AG10803 (cell line): Measurements from ENCODE around the gene ARHGDIA.

ENCODE experiments used
- DNase-seq: peaks from one replicate; pipeline ENCODE4 v3.0.0; 2010; ENCODE audit warnings: low read depth
- H3K4me3 ChIP-seq: 2 replicates; pipeline ENCODE4 v1.5.1; 2011; ENCODE audit warnings: mild to moderate bottlenecking, low read length, control low read depth
- TF ChIP-seq, protein P1 (sequence below): conservative IDR thresholded peaks from 2 replicates; pipeline ENCODE4 v1.5.1; 2011; ENCODE audit warnings: mild to moderate bottlenecking, low read length, control low read depth, inconsistent platforms

ARHGDIA gene

GRCh38 chr17:81846743-81847689 is 24.1 kb downstream of the ARHGDIA start:
- H3K4me3 ChIP-seq: no peak overlapping the region
- TF ChIP-seq, protein P1, sequence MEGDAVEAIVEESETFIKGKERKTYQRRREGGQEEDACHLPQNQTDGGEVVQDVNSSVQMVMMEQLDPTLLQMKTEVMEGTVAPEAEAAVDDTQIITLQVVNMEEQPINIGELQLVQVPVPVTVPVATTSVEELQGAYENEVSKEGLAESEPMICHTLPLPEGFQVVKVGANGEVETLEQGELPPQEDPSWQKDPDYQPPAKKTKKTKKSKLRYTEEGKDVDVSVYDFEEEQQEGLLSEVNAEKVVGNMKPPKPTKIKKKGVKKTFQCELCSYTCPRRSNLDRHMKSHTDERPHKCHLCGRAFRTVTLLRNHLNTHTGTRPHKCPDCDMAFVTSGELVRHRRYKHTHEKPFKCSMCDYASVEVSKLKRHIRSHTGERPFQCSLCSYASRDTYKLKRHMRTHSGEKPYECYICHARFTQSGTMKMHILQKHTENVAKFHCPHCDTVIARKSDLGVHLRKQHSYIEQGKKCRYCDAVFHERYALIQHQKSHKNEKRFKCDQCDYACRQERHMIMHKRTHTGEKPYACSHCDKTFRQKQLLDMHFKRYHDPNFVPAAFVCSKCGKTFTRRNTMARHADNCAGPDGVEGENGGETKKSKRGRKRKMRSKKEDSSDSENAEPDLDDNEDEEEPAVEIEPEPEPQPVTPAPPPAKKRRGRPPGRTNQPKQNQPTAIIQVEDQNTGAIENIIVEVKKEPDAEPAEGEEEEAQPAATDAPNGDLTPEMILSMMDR: no peak
- DNase-seq: no peak

DNA sequence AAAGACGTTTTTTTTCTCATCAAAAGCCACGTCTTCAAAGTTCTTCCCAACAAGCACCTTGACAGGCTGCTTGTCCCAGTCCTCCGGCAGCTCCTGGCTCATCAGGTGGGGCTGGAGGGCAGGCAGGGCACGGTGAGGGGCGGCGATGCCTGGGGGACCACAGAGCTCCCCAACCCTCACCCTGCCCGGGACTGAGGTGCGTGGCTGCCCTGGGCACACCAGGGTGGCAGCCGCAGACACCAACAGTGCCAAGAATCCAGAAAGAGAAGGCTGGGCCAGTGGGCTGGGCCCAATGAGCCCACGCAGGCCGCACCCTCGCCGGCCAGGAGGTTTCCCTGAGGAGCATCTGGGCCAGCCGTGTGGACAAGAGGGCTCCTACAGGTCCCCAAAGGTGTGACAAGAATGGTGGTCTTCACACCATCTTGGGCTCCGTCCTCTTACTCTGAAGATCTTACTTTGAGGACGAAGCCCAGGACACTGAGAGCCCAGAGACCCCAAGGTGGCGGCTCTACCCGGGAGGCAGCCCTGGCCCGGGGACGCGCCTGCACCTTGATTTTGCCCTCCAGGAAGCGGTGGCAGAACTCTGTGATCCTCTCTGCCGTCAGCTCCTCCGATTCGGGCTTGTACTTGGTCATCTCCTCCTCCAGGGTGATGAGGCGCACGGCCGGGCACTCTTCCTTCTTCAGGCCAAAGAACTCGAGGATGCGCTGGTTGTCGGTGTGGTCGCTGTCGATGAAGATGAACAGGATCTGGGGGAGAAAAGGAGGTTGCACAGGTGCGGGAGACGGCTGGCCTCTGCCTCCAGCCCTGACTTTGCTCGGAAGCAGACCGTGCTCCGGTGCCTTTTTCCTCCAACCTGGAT is 25.0 kb downstream of the ARHGDIA start:
- no peak for DNase-seq
- no peak overlapping the region for H3K4me3 ChIP-seq
- TF ChIP-seq, protein P1: no peak

DNA sequence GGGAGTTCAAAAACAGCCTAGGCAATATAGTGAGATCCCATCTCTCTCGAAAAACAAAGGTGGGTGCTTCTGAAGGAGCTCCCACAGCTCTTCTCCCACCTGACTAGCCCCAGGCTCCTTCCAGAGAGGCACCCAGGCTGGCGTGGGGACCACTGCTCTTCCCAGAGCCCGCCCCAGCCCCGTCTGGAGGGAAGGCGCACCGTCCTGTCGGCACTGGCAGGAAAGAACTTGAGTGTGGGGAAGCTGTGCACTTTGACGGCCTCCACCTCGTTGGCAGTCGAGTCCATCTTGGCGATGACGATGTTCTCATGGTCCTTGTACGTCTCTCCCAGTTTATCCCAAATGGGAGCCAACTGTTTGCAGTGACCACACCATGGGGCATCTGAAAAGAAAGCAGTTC is 25.8 kb downstream of the ARHGDIA start:
- no peak for DNase-seq
- no peak overlapping the region for H3K4me3 ChIP-seq
- TF ChIP-seq, protein P1: no peak

DNA sequence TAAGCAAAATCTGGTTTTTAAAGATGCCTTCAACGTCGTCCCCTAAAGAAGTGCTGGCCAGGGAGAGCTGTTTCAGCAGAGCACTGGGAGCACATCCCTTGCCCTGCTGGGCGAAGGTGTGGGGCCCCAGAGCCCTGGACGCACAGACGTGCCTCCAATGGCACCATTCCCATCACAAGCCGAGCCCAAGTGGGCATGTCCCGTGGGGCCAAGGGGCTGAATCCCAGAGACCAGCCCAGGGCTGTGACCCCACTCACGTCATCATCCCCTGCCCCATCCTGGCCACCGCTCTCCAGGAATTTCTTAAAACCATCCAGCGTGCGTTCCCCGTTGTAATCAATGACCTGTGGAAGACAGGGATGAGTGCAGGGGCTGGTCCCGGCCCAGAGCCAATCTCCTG is 26.2 kb downstream of the ARHGDIA start:
- no peak overlapping the region for H3K4me3 ChIP-seq
- TF ChIP-seq, protein P1: no peak
- no peak for DNase-seq

DNA sequence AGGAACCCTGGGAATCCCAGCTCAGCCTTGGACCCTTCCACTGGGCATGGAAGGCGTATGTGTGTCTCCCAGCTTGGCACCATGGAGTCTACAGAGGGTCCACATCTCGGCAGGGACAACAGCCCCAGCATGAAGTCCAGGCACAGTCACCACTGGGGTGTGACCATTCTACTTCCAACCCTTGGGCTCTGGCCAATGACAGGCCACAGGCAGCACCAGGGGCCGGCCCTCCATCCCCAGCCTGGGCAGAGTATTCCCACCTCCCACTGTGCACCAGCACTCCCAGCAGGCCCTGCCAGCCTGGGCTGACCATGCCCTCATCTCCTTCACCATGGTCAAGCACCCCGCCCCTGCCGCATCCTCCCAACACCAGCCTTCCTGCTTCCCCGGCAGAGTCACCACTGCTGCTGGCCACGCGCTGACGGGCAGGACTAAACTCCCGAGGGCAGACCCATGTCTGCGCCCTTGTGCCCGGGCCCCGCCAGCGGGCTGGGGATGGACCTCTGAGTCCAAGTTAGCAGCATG is 26.7 kb downstream of the ARHGDIA start:
- TF ChIP-seq, protein P1: no peak
- DNase-seq: no peak
- no peak overlapping the region for H3K4me3 ChIP-seq

GRCh38 chr17:81843713-81844326 is 27.3 kb downstream of the ARHGDIA start:
- TF ChIP-seq, protein P1: no peak
- DNase-seq: no peak
- no peak overlapping the region for H3K4me3 ChIP-seq
